Central memory CD8-positive, alpha-beta T cell (primary cell): ENCODE results near the gene TMX2.

ENCODE experiments used
- ATAC-seq: fragments of 150-1000 bp; cut with Tn5 transposase; replicated peaks from 2 replicates; pipeline ENCODE4 v1.10.0; 2022; ENCODE audit warnings: mild to moderate bottlenecking, moderate FRiP score, moderate number of reproducible peaks; ENCODE audit not compliant: poor library complexity, severe bottlenecking; ENCODE audit errors: extremely low read depth
- DNase-seq, 2 donors: peaks; one replicate each; pipeline ENCODE4 v3.0.0; 2021; ENCODE audit warnings: low spot score in 2 of 2
- H3K27ac Mint-ChIP-seq: one replicate; pipeline ENCODE4 v1.8.0; 2022; ENCODE audit warnings: low read depth, mild to moderate bottlenecking, moderate library complexity, mixed read lengths
- H3K27me3 Mint-ChIP-seq: one replicate; pipeline ENCODE4 v1.8.0; 2022; ENCODE audit warnings: mixed read lengths
- H3K36me3 Mint-ChIP-seq: one replicate; pipeline ENCODE4 v1.8.0; 2022; ENCODE audit warnings: mild to moderate bottlenecking, moderate library complexity, mixed read lengths; ENCODE audit not compliant: insufficient read depth
- H3K4me1 Mint-ChIP-seq: one replicate; pipeline ENCODE4 v1.8.0; 2022; ENCODE audit warnings: mixed read lengths
- H3K4me3 Mint-ChIP-seq: one replicate; pipeline ENCODE4 v1.8.0; 2022; ENCODE audit warnings: mild to moderate bottlenecking, moderate library complexity, mixed read lengths
- H3K9me3 Mint-ChIP-seq: one replicate; pipeline ENCODE4 v1.8.0; 2022; ENCODE audit warnings: mixed read lengths

Gene TMX2

DNA sequence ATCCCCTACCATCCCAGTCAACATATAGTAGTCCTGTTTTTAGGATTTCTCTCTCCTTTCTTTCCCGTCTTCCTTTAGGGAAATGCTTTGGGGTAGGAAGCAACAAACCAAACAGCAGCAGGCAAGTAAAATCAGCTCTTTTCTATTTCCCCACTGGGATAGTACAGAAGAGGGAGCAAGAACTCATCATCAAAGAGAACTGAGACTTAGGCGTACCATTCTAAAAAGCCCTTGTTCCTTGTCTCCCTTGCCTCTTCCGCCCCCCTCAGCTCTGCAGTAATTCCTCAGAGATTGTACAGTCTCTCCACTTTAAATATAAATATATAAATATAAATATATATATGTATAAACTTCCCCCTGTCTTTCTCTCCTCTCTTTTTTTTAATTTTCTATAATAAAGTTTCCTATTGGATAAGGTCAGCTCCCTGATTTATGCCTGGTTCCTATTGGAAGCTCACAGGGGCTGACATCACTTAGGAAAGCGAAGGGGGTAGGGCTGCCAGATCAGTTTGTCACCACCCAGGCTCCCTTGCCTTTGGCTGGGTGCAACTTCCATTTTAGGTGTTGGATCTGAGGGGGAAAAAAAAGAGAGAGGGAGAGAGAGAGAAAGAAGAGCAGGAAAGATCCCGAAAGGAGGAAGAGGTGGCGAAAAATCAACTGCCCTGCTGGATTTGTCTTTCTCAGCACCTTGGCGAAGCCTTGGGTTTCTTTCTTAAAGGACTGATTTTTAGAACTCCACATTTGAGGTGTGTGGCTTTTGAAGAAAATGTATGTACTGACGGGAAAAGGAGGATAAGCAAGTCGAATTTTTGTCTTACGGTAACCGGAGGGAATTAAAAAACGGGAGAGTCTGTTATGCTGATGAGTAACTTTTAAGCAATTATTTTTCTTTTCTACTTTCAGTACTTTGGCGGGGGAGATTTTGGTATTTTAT, 49.2 kb downstream of the TMX2 start, which contains the start of gene CTNND1:
Gene CTNND1 (plus strand): TSS at position 502 of the 934 bp plus-strand sequence. CDS start 29,677 bp downstream, outside the sequence.
- Mint-ChIP-seq H3K27me3 (no peaks in the 10 kb centered on the region), H3K27ac (peak within 1 kb of the TSS; percentile 27), H3K36me3 (peaks cover 5% of the 10 kb centered on the region), H3K9me3 (no peaks in the 10 kb centered on the region), H3K4me3 (peak within 1 kb of the TSS; percentile 45), H3K4me1 (no peaks in the 10 kb centered on the region)
- ATAC-seq: no peak
- no peak for DNase-seq

- Mint-ChIP-seq H3K4me1 (no peaks in the 10 kb centered on the region), H3K27me3 (no peaks in the 10 kb centered on the region), H3K27ac (no peak overlapping the region), H3K4me3 (peak overlapping the region; percentile 45), H3K9me3 (no peaks in the 10 kb centered on the region), H3K36me3 (peaks cover 5% of the 10 kb centered on the region)
- DNase-seq: no peak
- ATAC-seq: no peak
These were observed 50.0 kb downstream of the TMX2 start for GRCh38 chr11:57762235-57762861.

- no peak for ATAC-seq
- H3K9me3 Mint-ChIP-seq: no peaks in the 10 kb centered on the region
- peaks cover 5% of the 10 kb centered on the region for H3K36me3 Mint-ChIP-seq
- H3K27me3 Mint-ChIP-seq: no peaks in the 10 kb centered on the region
- H3K4me3 Mint-ChIP-seq: no peak overlapping the region
- no peaks in the 10 kb centered on the region for H3K4me1 Mint-ChIP-seq
- no peak for DNase-seq
- H3K27ac Mint-ChIP-seq: peak overlapping the region; percentile 23
These were observed 51.2 kb downstream of the TMX2 start for GRCh38 chr11:57763568-57763967.

DNA sequence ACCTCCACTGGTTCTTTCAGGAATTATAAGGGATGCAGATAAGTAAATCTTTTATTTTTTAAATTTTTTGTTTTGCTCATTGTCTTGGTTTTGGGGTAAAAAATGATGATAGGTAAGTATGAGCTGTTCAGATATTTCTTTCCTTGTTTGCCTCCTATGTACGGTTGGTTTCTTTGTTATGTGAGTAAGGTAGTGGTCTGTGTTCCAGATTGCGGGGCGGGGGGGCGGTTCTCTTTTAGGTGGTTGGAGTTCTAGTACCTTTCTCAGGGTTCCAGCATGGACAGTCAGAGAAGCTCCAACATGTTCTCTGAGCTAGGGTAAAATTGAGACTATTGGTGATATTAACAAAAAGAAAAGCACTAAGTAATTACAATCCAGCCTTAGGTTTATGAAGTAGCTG, 51.6 kb downstream of the TMX2 start:
- no peaks in the 10 kb centered on the region for H3K27me3 Mint-ChIP-seq
- H3K4me3 Mint-ChIP-seq: no peak overlapping the region
- peaks cover 5% of the 10 kb centered on the region for H3K36me3 Mint-ChIP-seq
- DNase-seq: no peak
- H3K9me3 Mint-ChIP-seq: no peaks in the 10 kb centered on the region
- no peaks in the 10 kb centered on the region for H3K4me1 Mint-ChIP-seq
- no peak overlapping the region for H3K27ac Mint-ChIP-seq
- no peak for ATAC-seq

- no peaks in the 10 kb centered on the region for H3K9me3 Mint-ChIP-seq
- no peaks in the 10 kb centered on the region for H3K4me1 Mint-ChIP-seq
- no peaks in the 10 kb centered on the region for H3K27me3 Mint-ChIP-seq
- no peak for DNase-seq
- H3K27ac Mint-ChIP-seq: no peak overlapping the region
- H3K36me3 Mint-ChIP-seq: peaks cover 5% of the 10 kb centered on the region
- ATAC-seq: no peak
- H3K4me3 Mint-ChIP-seq: no peak overlapping the region
These were observed 52.2 kb downstream of the TMX2 start for GRCh38 chr11:57764566-57764965.

- Mint-ChIP-seq H3K27ac (no peak overlapping the region), H3K4me1 (no peaks in the 10 kb centered on the region), H3K27me3 (no peaks in the 10 kb centered on the region), H3K36me3 (peaks cover 5% of the 10 kb centered on the region), H3K4me3 (no peak overlapping the region), H3K9me3 (no peaks in the 10 kb centered on the region)
- no peak for DNase-seq
- ATAC-seq: no peak
These were observed 52.6 kb downstream of the TMX2 start for GRCh38 chr11:57764972-57765371.

- no peaks in the 10 kb centered on the region for H3K9me3 Mint-ChIP-seq
- H3K4me1 Mint-ChIP-seq: peaks cover 9% of the 10 kb centered on the region
- H3K4me3 Mint-ChIP-seq: no peak overlapping the region
- peaks cover 1% of the 10 kb centered on the region for H3K36me3 Mint-ChIP-seq
- no peak overlapping the region for H3K27ac Mint-ChIP-seq
- no peak for DNase-seq
- no peak for ATAC-seq
- no peaks in the 10 kb centered on the region for H3K27me3 Mint-ChIP-seq
These were observed 58.4 kb downstream of the TMX2 start for GRCh38 chr11:57770793-57771192.

- Mint-ChIP-seq H3K27me3 (no peaks in the 10 kb centered on the region), H3K9me3 (no peaks in the 10 kb centered on the region), H3K4me3 (no peak overlapping the region), H3K27ac (no peak overlapping the region), H3K36me3 (peaks cover 1% of the 10 kb centered on the region), H3K4me1 (peaks cover 11% of the 10 kb centered on the region)
- DNase-seq (no peak), ATAC-seq (no peak)
These were observed 59.0 kb downstream of the TMX2 start for GRCh38 chr11:57771365-57771764.

GRCh38 chr11:57772562-57772961, 60.2 kb downstream of the TMX2 start:
- H3K4me3 Mint-ChIP-seq: no peak overlapping the region
- peaks cover 16% of the 10 kb centered on the region for H3K4me1 Mint-ChIP-seq
- H3K27ac Mint-ChIP-seq: no peak overlapping the region
- no peak for DNase-seq
- no peaks in the 10 kb centered on the region for H3K9me3 Mint-ChIP-seq
- ATAC-seq: no peak
- H3K27me3 Mint-ChIP-seq: no peaks in the 10 kb centered on the region
- H3K36me3 Mint-ChIP-seq: peaks cover 1% of the 10 kb centered on the region

DNA sequence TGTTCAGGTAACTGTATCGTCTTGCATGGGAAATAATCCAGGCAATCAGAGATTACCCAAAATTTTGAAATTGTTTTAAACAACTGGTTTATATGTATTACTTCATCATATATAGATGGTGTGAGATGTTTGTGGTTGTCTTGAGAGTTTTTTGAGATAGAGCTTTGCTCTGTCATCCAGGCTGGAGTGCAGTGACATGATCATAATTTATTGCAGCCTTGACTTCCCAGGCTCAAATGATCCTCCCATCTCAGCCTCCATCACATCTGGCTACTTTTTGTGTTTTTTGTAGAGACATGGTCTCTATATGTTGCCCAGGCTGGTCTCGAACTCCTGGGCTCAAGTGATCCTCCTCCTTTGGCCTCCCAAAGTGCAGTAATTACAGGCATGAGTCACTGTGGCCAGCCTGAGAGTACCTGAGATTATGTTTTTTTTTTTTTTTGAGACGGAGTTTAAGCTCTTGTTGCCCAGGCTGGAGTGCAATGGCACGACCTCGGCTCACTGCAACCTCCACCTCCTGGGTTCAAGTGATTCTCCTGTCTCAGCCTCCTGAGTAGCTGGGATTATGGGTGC, 60.7 kb downstream of the TMX2 start:
- H3K9me3 Mint-ChIP-seq: no peaks in the 10 kb centered on the region
- H3K27me3 Mint-ChIP-seq: no peaks in the 10 kb centered on the region
- ATAC-seq (no peak), DNase-seq (no peak)
- no peak overlapping the region for H3K27ac Mint-ChIP-seq
- no peak overlapping the region for H3K4me3 Mint-ChIP-seq
- H3K4me1 Mint-ChIP-seq: peaks cover 16% of the 10 kb centered on the region
- H3K36me3 Mint-ChIP-seq: peaks cover 1% of the 10 kb centered on the region

DNA sequence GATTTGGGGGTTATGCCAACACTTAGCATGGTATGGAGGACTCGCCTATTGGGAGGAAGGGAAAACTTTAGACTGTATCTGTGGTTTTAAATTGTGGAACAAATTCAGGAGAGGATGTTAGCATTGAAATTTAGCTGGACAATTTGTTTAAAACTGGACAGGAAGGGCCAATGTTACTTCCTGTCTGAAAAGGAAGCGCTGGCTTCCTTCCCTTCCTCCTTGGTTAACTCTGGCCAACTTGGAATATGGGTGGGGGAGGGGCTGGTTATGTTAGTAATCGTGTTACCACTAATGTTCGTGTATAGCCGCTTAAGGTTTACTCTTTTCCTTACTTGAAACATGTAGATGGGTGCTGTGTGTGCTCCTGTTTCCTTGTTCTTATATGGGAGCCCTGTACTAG, 63.1 kb downstream of the TMX2 start:
- Mint-ChIP-seq H3K27ac (no peak overlapping the region), H3K9me3 (no peaks in the 10 kb centered on the region), H3K27me3 (no peaks in the 10 kb centered on the region), H3K4me1 (peaks cover 16% of the 10 kb centered on the region), H3K4me3 (no peak overlapping the region), H3K36me3 (peaks cover 1% of the 10 kb centered on the region)
- DNase-seq (no peak), ATAC-seq (no peak)

DNA sequence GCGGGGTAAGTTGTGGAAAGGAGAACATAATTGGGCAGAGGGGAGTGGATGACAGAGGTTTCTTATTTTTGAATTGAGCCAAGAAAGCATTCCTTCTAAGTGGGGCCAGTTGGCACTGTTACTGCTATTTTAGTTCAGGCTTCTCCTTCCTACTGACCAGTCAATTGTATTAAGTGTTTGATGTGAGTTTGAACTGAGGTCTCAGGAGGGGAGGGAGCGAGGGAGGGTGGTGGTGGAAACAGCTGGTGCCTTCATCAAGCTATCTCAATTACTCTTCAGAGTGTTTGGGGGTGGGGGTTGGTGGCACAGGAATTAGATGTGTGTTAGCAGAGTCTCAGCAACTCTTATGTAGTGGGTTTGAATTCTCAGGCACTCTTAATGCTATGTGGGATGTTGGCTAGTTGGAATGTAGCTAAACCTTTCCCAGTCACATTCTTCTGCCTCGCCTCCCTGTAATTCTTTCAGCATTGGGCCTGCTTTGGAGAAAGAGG, 63.7 kb downstream of the TMX2 start:
- H3K36me3 Mint-ChIP-seq: peaks cover 1% of the 10 kb centered on the region
- no peaks in the 10 kb centered on the region for H3K9me3 Mint-ChIP-seq
- H3K4me3 Mint-ChIP-seq: no peak overlapping the region
- H3K27me3 Mint-ChIP-seq: no peaks in the 10 kb centered on the region
- H3K4me1 Mint-ChIP-seq: peaks cover 16% of the 10 kb centered on the region
- H3K27ac Mint-ChIP-seq: no peak overlapping the region
- DNase-seq (no peak), ATAC-seq (no peak)
